Measurements from ENCODE around the gene STIM1.
"Not testable (repeated sequence)": the region's sequence is repeated elsewhere in the genome, so short reads cannot be mapped to it uniquely, and the experiment has no call there.

STIM1 gene

GRCh38 chr11:4130219-4130618 lies 274.8 kb downstream of the STIM1 start:
- DNase-seq, result not testable (repeated sequence)

GRCh38 chr11:4134806-4135205 lies 279.3 kb downstream of the STIM1 start:
- DNase-seq, result no peak

- DNase-seq, result no peak
Observed at GRCh38 chr11:4138497-4138896, 283.0 kb downstream of the STIM1 start.

- no peak for DNase-seq
Observed at GRCh38 chr11:4140067-4140636, 284.7 kb downstream of the STIM1 start.

Data from RPMI8226 (cell line).